DOHH2 (cell line): Measurements from ENCODE around the gene LRTM2.

Source experiments
- CTCF ChIP-seq: fragments of 200-600 bp; sonication (generic); IDR thresholded peaks from one replicate; pipeline ENCODE4 v1.5.1; 2014; ENCODE audit warnings: antibody characterized with exemption, mild to moderate bottlenecking, low read depth, low read length; ENCODE audit not compliant: poor library complexity, severe bottlenecking
- EZH2phosphoT487 ChIP-seq: fragments of 200-600 bp; sonication (generic); IDR thresholded peaks from 2 replicates; pipeline ENCODE4 v1.6.1; 2017; ENCODE audit warnings: borderline replicate concordance, mild to moderate bottlenecking, antibody characterized with exemption, low read length, moderate library complexity, mixed read lengths

GRCh38 chr12:1810201-1810930, 10.0 kb upstream of the LRTM2 start:
- no peak for TF ChIP-seq CTCF
- no peak for TF ChIP-seq EZH2phosphoT487
